Fibroblast of lung (primary cell): Measurements from ENCODE around the gene PSRC1. TPM values are rescaled to one million over a fixed set of nuclear protein-coding genes. Genes with fewer than 3 reads are reported as not detected.

Experiments
- DNase-seq, 2 donors: peaks; one replicate each; pipeline versions ENCODE4 v3.0.0 to v3.0.0-alpha.2; 2010; ENCODE audit warnings: low read depth in 2 of 2
- H2AFZ ChIP-seq: 2 replicates; pipeline ENCODE4 v1.5.1; 2012; ENCODE audit warnings: low read length, control low read depth, inconsistent platforms
- H3K27ac ChIP-seq: 2 replicates; pipeline ENCODE4 v1.5.1; 2011; ENCODE audit warnings: low read length, control low read depth; ENCODE audit not compliant: insufficient read depth
- H3K27me3 ChIP-seq: 2 replicates; pipeline ENCODE4 v1.5.1; 2011; ENCODE audit warnings: mild to moderate bottlenecking, low read length; ENCODE audit not compliant: control insufficient read depth, insufficient read depth
- H3K36me3 ChIP-seq: 2 replicates; pipeline ENCODE4 v1.5.1; 2011; ENCODE audit warnings: low read length; ENCODE audit not compliant: control insufficient read depth, insufficient read depth
- H3K4me1 ChIP-seq: 2 replicates; pipeline ENCODE4 v1.5.1; 2011; ENCODE audit warnings: low read length; ENCODE audit not compliant: control insufficient read depth, insufficient read depth; ENCODE audit errors: extremely low read depth
- H3K4me2 ChIP-seq: 2 replicates; pipeline ENCODE4 v1.5.1; 2011; ENCODE audit warnings: low read length, control low read depth; ENCODE audit not compliant: insufficient read depth; ENCODE audit errors: extremely low read depth
- H3K4me3 ChIP-seq, 4 experiments: fragments of 200-600 bp in 1 of 4; sonication (generic) in 1 of 4; replicated peaks in 1 of 4; 2 replicates each; pipeline ENCODE4 v1.5.1; 2011 to 2016; ENCODE audit warnings: low read length in 4 of 4, low read depth in 3 of 4, mild to moderate bottlenecking in 3 of 4, control low read depth in 2 of 4, inconsistent platforms in 1 of 4, mixed read lengths in 1 of 4; ENCODE audit not compliant: insufficient read depth in 1 of 4; ENCODE audit errors: control extremely low read depth in 1 of 4
- H3K79me2 ChIP-seq: 2 replicates; pipeline ENCODE4 v1.5.1; 2012; ENCODE audit warnings: mild to moderate bottlenecking, low read length, inconsistent platforms; ENCODE audit not compliant: control insufficient read depth, insufficient read depth
- H3K9ac ChIP-seq: 2 replicates; pipeline ENCODE4 v1.5.1; 2011; ENCODE audit warnings: mild to moderate bottlenecking, low read length, control low read depth; ENCODE audit not compliant: insufficient read depth
- H3K9me3 ChIP-seq: 2 replicates; pipeline ENCODE4 v1.5.1; 2012; ENCODE audit warnings: low read depth, low read length; ENCODE audit not compliant: control insufficient read depth, insufficient read depth
- H4K20me1 ChIP-seq: 2 replicates; pipeline ENCODE4 v1.5.1; 2011; ENCODE audit warnings: low read length; ENCODE audit not compliant: control insufficient read depth, insufficient read depth; ENCODE audit errors: extremely low read depth
- EZH2 ChIP-seq: IDR thresholded peaks from 2 replicates; pipeline ENCODE4 v1.5.1; 2012; ENCODE audit warnings: low read length, control low read depth, mild to moderate bottlenecking; ENCODE audit errors: missing control alignments
- polyA plus RNA-seq, 2 donors: library from polyadenylated mRNA; depleted of rRNA in 1 of 2; stranded (reverse) in 1 of 2; unstranded in 1 of 2; fragments of >200 nt; gene quantifications; 2 replicates each; pipeline ENCODE4 v1.2.1, GENCODE V29; 2011 to 2012; ENCODE audit warnings: missing spikeins in 1 of 2
- total RNA-seq: library from RNA; depleted of rRNA; stranded (reverse); fragments of >200 nt; gene quantifications from 2 replicates; pipeline ENCODE4 v1.2.1, GENCODE V29; 2014
- TF ChIP-seq, protein P1 (sequence below), 2 donors: IDR thresholded peaks in 1 of 2; conservative IDR thresholded peaks in 1 of 2; 1 replicate in 1 of 2; 2 replicates in 1 of 2; pipeline ENCODE4 v1.5.1; 2011 to 2012; ENCODE audit warnings: low read length in 2 of 2, control low read depth in 1 of 2, inconsistent platforms in 1 of 2, low read depth in 1 of 2, mild to moderate bottlenecking in 1 of 2

PSRC1 gene
- total and polyA plus RNA-seq, 2 donors (not counting 1 experiment from before 2014, with no cell fraction given), result 8.3 to 9.9 TPM

DNA sequence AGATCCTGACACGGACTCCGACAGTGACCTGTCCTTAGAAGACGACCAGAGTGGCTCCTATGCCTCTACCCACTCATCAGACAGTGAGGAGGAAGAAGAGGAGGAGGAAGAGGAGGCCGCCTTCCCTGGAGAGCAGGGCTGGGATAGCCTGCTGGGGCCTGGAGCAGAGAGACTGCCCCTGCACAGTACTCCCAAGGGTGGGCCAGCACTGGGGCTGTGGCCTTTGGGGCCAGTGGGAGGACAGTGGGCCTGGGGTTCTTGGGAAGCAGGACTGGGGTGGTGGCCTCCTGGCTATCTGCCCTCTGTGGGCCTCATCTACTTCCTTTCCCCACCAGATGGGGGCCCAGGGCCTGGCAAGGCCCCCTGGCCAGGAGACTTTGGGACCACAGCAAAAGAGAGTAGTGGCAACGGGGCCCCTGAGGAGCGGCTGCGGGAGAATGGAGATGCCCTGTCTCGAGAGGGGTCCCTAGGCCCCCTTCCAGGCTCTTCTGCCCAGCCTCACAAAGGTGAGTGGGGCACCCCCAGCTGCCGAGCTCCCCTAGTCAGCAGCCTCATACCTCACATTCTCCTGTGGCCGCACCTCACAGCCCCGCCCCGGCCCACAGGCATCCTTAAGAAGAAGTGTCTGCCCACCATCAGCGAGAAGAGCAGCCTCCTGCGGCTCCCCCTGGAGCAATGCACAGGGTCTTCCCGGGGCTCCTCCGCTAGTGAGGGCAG lies 10.0 kb downstream of the PSRC1 start:
- no peak overlapping the region for H2AFZ ChIP-seq
- no peak for DNase-seq
- no peak overlapping the region for H3K27ac ChIP-seq
- TF ChIP-seq EZH2, result no peak
- TF ChIP-seq, protein P1, sequence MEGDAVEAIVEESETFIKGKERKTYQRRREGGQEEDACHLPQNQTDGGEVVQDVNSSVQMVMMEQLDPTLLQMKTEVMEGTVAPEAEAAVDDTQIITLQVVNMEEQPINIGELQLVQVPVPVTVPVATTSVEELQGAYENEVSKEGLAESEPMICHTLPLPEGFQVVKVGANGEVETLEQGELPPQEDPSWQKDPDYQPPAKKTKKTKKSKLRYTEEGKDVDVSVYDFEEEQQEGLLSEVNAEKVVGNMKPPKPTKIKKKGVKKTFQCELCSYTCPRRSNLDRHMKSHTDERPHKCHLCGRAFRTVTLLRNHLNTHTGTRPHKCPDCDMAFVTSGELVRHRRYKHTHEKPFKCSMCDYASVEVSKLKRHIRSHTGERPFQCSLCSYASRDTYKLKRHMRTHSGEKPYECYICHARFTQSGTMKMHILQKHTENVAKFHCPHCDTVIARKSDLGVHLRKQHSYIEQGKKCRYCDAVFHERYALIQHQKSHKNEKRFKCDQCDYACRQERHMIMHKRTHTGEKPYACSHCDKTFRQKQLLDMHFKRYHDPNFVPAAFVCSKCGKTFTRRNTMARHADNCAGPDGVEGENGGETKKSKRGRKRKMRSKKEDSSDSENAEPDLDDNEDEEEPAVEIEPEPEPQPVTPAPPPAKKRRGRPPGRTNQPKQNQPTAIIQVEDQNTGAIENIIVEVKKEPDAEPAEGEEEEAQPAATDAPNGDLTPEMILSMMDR (conservative IDR thresholded peaks at IDR 0.05 in 1 of 2, IDR thresholded peaks at IDR 0.05 in 1 of 2; ENCODE audit: low read depth in 1 of 2, low read length in 2 of 2), result no peak
- H4K20me1 ChIP-seq, result no peaks in the 10 kb centered on the region
- no peaks in the 10 kb centered on the region for H3K36me3 ChIP-seq
- no peaks in the 10 kb centered on the region for H3K27me3 ChIP-seq
- no peaks in the 10 kb centered on the region for H3K9me3 ChIP-seq
- H3K4me1 ChIP-seq, result peaks cover 8% of the 10 kb centered on the region
- no peak overlapping the region for H3K4me2 ChIP-seq
- no peaks in the 10 kb centered on the region for H3K79me2 ChIP-seq
- no peak overlapping the region for H3K4me3 ChIP-seq
- no peak overlapping the region for H3K9ac ChIP-seq

DNA sequence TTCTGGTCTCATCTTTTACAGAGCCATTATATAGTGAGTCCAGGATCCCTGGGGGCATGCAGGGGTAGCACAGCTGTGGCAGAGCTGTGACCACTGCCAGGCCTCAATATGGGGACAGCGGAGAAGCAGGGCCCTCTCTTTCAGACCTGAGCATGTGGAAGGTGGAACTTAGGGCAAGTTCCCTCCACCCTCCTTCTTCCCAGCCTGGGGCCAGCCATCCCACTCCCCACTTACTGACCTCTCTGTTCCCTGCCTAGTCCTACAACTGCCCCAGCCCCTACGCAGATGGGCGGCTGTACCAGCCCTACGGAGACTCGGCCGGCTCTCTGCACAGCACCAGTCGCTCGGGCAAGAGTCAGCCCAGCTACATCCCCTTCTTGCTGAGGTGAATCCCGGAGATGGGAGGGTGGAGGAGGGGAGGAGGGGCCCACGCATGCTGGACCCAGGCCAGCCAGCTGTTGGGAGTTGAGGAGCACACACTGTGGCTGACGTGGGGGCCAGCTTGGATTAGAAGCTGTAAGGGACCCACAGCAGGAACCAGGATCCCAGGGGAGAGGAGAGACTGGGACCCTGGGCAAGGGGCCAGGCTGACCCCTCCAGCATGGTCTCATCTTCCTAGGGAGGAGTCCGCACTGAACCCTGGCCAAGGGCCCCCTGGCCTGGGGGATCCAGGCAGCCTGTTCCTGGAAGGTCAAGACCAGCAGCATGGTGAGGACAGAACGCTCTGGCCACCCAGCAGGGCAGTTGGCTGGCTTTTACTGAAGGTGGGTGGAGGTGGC lies 10.7 kb downstream of the PSRC1 start:
- Histone ChIP-seq H3K79me2 (no peaks in the 10 kb centered on the region), H3K9ac (no peak overlapping the region), H3K36me3 (no peaks in the 10 kb centered on the region), H3K27me3 (no peaks in the 10 kb centered on the region), H3K27ac (no peak overlapping the region), H3K4me2 (no peak overlapping the region), H2AFZ (no peak overlapping the region), H3K4me1 (peaks cover 8% of the 10 kb centered on the region), H3K4me3 (no peak overlapping the region), H3K9me3 (no peaks in the 10 kb centered on the region), H4K20me1 (no peaks in the 10 kb centered on the region)
- TF ChIP-seq, protein P1 (conservative IDR thresholded peaks at IDR 0.05 in 1 of 2, IDR thresholded peaks at IDR 0.05 in 1 of 2; ENCODE audit: low read depth in 1 of 2, low read length in 2 of 2), result no peak
- no peak for TF ChIP-seq EZH2
- DNase-seq, result no peak

DNA sequence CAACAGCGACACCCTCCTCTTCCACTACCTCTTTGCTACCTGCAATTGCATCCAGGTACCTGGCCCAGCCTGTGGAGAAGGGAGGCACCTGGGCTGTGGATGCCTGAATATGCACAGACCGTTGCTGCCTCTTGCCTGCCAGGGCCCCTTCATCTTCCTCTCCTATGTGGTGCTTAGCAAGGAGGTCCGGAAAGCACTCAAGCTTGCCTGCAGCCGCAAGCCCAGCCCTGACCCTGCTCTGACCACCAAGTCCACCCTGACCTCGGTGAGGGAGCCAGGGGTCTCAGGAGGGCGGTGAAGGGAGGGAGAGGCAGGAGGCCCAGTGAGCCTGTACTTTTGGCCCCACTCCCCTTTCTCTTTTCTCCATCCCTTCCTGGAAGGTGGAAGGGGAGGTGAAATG lies 11.5 kb downstream of the PSRC1 start:
- Histone ChIP-seq H3K4me1 (peaks cover 8% of the 10 kb centered on the region), H3K4me3 (no peak overlapping the region), H4K20me1 (no peaks in the 10 kb centered on the region), H3K36me3 (no peaks in the 10 kb centered on the region), H3K27me3 (no peaks in the 10 kb centered on the region), H3K79me2 (no peaks in the 10 kb centered on the region), H3K4me2 (no peak overlapping the region), H3K27ac (no peak overlapping the region), H3K9me3 (no peaks in the 10 kb centered on the region), H2AFZ (no peak overlapping the region), H3K9ac (no peak overlapping the region)
- TF ChIP-seq EZH2, result no peak
- TF ChIP-seq, protein P1 (conservative IDR thresholded peaks at IDR 0.05 in 1 of 2, IDR thresholded peaks at IDR 0.05 in 1 of 2; ENCODE audit: low read depth in 1 of 2, low read length in 2 of 2), result no peak
- no peak for DNase-seq
